Kidney (tissue), 14 donors: Measurements from ENCODE around the gene GAS2L2. TPM values are rescaled to one million over a fixed set of nuclear protein-coding genes. Genes with fewer than 3 reads are reported as not detected.
A peak's percentile ranks its signal among the peaks of the same experiment; 100 is the strongest.

Source experiments
- DNase-seq, 5 donors: peaks; one replicate each; pipeline ENCODE4 v3.0.0-alpha.2; 2013 to 2020
- FAIRE-seq: peaks from 2 replicates; lab custom pipeline; 2012; peaks lifted over from hg19 to GRCh38; lab: Jason Lieb, UNC
- H3K27ac ChIP-seq, 2 donors: one replicate each; pipeline ENCODE4 v1.7.0; 2013; ENCODE audit warnings: low read depth in 2 of 2, low read length in 2 of 2, inconsistent platforms in 1 of 2
- H3K27me3 ChIP-seq: one replicate; pipeline ENCODE4 v1.7.1; 2013; ENCODE audit warnings: low read length, inconsistent platforms; ENCODE audit not compliant: control insufficient read depth, insufficient read depth
- H3K36me3 ChIP-seq, 3 donors: one replicate each; pipeline versions ENCODE4 v1.7.0 to v1.7.1; 2013; ENCODE audit warnings: low read length in 3 of 3, control low read depth in 1 of 3, inconsistent platforms in 1 of 3; ENCODE audit not compliant: insufficient read depth in 3 of 3, control insufficient read depth in 2 of 3
- H3K4me1 ChIP-seq, 3 donors: one replicate each; pipeline versions ENCODE4 v1.7.0 to v1.7.1; 2013; ENCODE audit warnings: low read length in 3 of 3, inconsistent platforms in 1 of 3, low read depth in 1 of 3; ENCODE audit not compliant: control insufficient read depth in 2 of 3, insufficient read depth in 2 of 3
- H3K4me3 ChIP-seq, 3 donors: one replicate each; pipeline versions ENCODE4 v1.7.0 to v1.8.1; 2013; ENCODE audit warnings: low read length in 3 of 3, control low read depth in 1 of 3, inconsistent platforms in 1 of 3
- H3K9ac ChIP-seq, 3 donors: one replicate each; pipeline versions ENCODE4 v1.7.0 to v1.7.1; 2013; ENCODE audit warnings: low read length in 3 of 3, control low read depth in 1 of 3, inconsistent platforms in 1 of 3
- H3K9me3 ChIP-seq, 3 donors: one replicate each; pipeline versions ENCODE4 v1.7.0 to v1.7.1; 2013; ENCODE audit warnings: low read length in 3 of 3, control low read depth in 1 of 3, inconsistent platforms in 1 of 3; ENCODE audit not compliant: control insufficient read depth in 2 of 3, insufficient read depth in 1 of 3
- CTCF ChIP-seq: IDR thresholded peaks from 3 replicates; pipeline ENCODE4 v1.5.1; 2012; ENCODE audit warnings: mild to moderate bottlenecking, moderate library complexity, borderline replicate concordance; ENCODE audit not compliant: insufficient read depth; ENCODE audit errors: extremely low read depth
- intact Hi-C: fragments of 100-400 bp; cut with DNase I; formaldehyde crosslinking; loops from one replicate; pipeline ENCODE4 v1.11.1; 2022
- polyA plus RNA-seq: library from polyadenylated mRNA; stranded (reverse); fragments of 350-450 nt; fragmentation: Illumina TruSeq; extraction: RNeasy Lipid Tissue Mini Kit (QIAGEN cat#74804); gene quantifications from one replicate; pipeline ENCODE4 v1.2.3, GENCODE V29; 2014; ENCODE audit warnings: low read depth, low replicate concordance; ENCODE audit not compliant: insufficient read depth
- total RNA-seq: library from RNA; stranded (reverse); fragmentation: NEBNext Ultra II Directional; extraction: Animal tissue kit (Norgen Biotek cat#: 25700); gene quantifications from one replicate; pipeline ENCODE4 v1.2.1, GENCODE V29; 2021
- donor health status: control.
- donor health status: control.
- donor health status: control.
- donor health status: control.
- donor health status: control.
- donor health status: DM: yes; HTN: yes; CAD: no.
- donor health status: Normal renal cell carcinoma (clear cell type).

The GAS2L2 gene
- total and polyA plus RNA-seq, 2 donors from 2014 or later: not detected

DNA sequence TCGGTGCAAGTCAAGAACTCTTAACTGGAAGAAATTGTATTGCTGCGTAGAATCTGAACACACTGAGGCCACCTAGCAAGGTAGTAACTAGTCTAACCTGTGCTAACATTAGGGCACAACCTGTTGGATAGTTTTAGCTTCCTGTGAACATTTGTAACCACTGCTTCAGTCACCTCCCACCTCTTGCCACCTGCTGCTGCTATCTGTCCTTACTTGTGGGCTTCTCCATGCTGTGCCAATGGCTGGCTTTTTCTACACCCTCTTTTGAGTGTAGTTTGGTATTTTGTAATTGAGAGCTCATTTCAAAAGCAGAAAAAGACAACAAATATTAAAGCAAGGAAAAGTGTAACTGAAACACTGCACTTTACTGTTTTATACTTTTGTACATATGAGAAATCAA lies 29.3 kb downstream of the GAS2L2 start:
- H3K27ac ChIP-seq: no peak overlapping the region
- no peaks in the 10 kb centered on the region for H3K27me3 ChIP-seq
- H3K9ac ChIP-seq: no peak overlapping the region
- no peak for FAIRE-seq
- intact Hi-C loops: no loop called here
- peaks cover 6 to 26% (median 21%) of the 10 kb centered on the region in 3 donors for H3K36me3 ChIP-seq
- DNase-seq: no peak
- no peak for TF ChIP-seq CTCF
- H3K4me3 ChIP-seq: no peak overlapping the region
- no peaks in the 10 kb centered on the region for H3K9me3 ChIP-seq
- peaks cover 4 to 8% (median 4%) of the 10 kb centered on the region in 3 donors for H3K4me1 ChIP-seq

GRCh38 chr17:35717475-35717874 lies 35.6 kb downstream of the GAS2L2 start:
- DNase-seq: no peak
- Histone ChIP-seq H3K4me3 (no peak overlapping the region), H3K9me3 (no peaks in the 10 kb centered on the region), H3K36me3 (peaks cover 0 to 11% (median 8%) of the 10 kb centered on the region in 3 donors), H3K27ac (peak overlapping the region in 1 of 2 donors; percentile 5), H3K4me1 (peaks cover 0 to 19% (median 16%) of the 10 kb centered on the region in 3 donors), H3K9ac (no peak overlapping the region), H3K27me3 (no peaks in the 10 kb centered on the region)
- no peak for FAIRE-seq
- intact Hi-C loops: no loop called here
- no peak for TF ChIP-seq CTCF

DNA sequence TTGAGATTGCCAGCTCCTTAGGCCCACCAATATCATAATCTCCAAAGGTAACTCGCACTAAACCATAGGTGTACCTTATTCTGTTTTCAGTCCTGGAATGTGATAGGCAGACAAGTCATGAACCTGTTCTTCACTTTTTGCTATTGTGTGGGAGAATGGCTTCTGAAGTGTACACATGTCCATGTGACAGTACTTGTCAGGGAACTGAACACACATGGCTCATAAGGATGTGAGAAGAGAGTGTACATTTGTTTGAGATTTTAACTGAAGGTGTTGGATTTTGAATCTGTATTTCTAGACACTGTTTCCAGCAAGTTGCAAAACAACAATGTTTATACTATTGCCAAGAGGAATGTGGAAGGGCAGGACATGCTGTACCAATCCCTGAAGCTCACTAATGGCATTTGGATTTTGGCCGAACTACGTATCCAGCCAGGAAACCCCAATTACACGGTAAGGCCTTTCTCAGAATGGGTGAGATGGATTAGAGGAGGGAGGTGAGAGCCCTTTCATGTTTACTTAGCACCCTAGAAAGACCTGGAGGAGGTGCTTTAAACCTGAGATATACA lies 36.1 kb downstream of the GAS2L2 start:
- H3K4me3 ChIP-seq: no peak overlapping the region
- H3K9me3 ChIP-seq: no peaks in the 10 kb centered on the region
- FAIRE-seq (no peak), DNase-seq (no peak)
- peaks cover 0 to 19% (median 16%) of the 10 kb centered on the region in 3 donors for H3K4me1 ChIP-seq
- H3K9ac ChIP-seq: no peak overlapping the region
- no peaks in the 10 kb centered on the region for H3K27me3 ChIP-seq
- TF ChIP-seq CTCF: no peak
- no peak overlapping the region for H3K27ac ChIP-seq
- peaks cover 0 to 11% (median 8%) of the 10 kb centered on the region in 3 donors for H3K36me3 ChIP-seq
- intact Hi-C loops: no loop called here
